HepG2 (cell line): Measurements from ENCODE around the gene PRSS3. TPM values are rescaled to one million over a fixed set of nuclear protein-coding genes. Genes with fewer than 3 reads are reported as not detected.

Experiments used
- FOXP4 ChIP-seq: sonication (generic); formaldehyde crosslinking; IDR thresholded peaks from 2 replicates; pipeline ENCODE4 v1.4.0; 2020; ENCODE audit warnings: missing genetic modification reagents
- HMGXB4 ChIP-seq, 2 experiments: sonication (generic) in 1 of 2; formaldehyde crosslinking in 1 of 2; IDR thresholded peaks; 2 replicates each; pipeline versions ENCODE4 v1.4.0 to v1.6.1; 2018 to 2020; ENCODE audit warnings: missing genetic modification reagents in 2 of 2, borderline replicate concordance in 1 of 2, low read depth in 1 of 2, mild to moderate bottlenecking in 1 of 2, missing biosample characterization in 1 of 2
- HOXA9 ChIP-seq: sonication (generic); formaldehyde crosslinking; IDR thresholded peaks from 2 replicates; pipeline ENCODE4 v1.8.1; 2022; ENCODE audit warnings: missing genetic modification reagents, mild to moderate bottlenecking, moderate library complexity, borderline replicate concordance
- IRF1 ChIP-seq: sonication (generic); formaldehyde crosslinking; IDR thresholded peaks from 2 replicates; pipeline ENCODE4 v1.4.0; 2020; ENCODE audit warnings: low read depth, mild to moderate bottlenecking, missing genetic modification reagents
- ISX ChIP-seq: sonication (generic); formaldehyde crosslinking; conservative IDR thresholded peaks from 2 replicates; pipeline ENCODE4 v1.5.0; 2020; ENCODE audit warnings: missing genetic modification reagents
- MTF1 ChIP-seq: sonication (generic); formaldehyde crosslinking; IDR thresholded peaks from 2 replicates; pipeline ENCODE4 v1.5.0; 2020; ENCODE audit warnings: missing genetic modification reagents
- NFATC3 ChIP-seq: sonication (generic); formaldehyde crosslinking; IDR thresholded peaks from 2 replicates; pipeline ENCODE4 v1.5.1; 2020; ENCODE audit warnings: mild to moderate bottlenecking, missing genetic modification reagents
- NR1H2 ChIP-seq: sonication (generic); formaldehyde crosslinking; IDR thresholded peaks from 2 replicates; pipeline ENCODE4 v1.8.1; 2022; ENCODE audit warnings: low read depth, missing genetic modification reagents, borderline replicate concordance
- PAX8 ChIP-seq: sonication (generic); formaldehyde crosslinking; IDR thresholded peaks from 2 replicates; pipeline ENCODE4 v1.8.0; 2022; ENCODE audit warnings: mild to moderate bottlenecking, missing genetic modification reagents, borderline replicate concordance
- SALL2 ChIP-seq: sonication (generic); formaldehyde crosslinking; IDR thresholded peaks from 2 replicates; pipeline ENCODE4 v1.8.1; 2023; ENCODE audit warnings: mild to moderate bottlenecking, missing genetic modification reagents, inconsistent platforms
- ZMAT3 ChIP-seq: sonication (generic); formaldehyde crosslinking; conservative IDR thresholded peaks from 2 replicates; pipeline ENCODE4 v1.7.0; 2021; ENCODE audit warnings: missing genetic modification reagents
- ZNF142 ChIP-seq: sonication (generic); formaldehyde crosslinking; IDR thresholded peaks from 2 replicates; pipeline ENCODE4 v1.4.0; 2020; ENCODE audit warnings: missing genetic modification reagents
- ZNF256 ChIP-seq: sonication (generic); formaldehyde crosslinking; conservative IDR thresholded peaks from 2 replicates; pipeline ENCODE4 v1.4.0; 2020; ENCODE audit warnings: missing genetic modification reagents
- ZNF781 ChIP-seq: sonication (generic); formaldehyde crosslinking; IDR thresholded peaks from 2 replicates; pipeline ENCODE4 v1.5.1; 2020; ENCODE audit warnings: borderline replicate concordance, mild to moderate bottlenecking, missing genetic modification reagents; ENCODE audit errors: not compliant biosample characterization
- ZNF891 ChIP-seq: sonication (generic); formaldehyde crosslinking; IDR thresholded peaks from 2 replicates; pipeline ENCODE4 v1.5.0; 2020; ENCODE audit warnings: mild to moderate bottlenecking, missing genetic modification reagents
- polyA plus RNA-seq, 8 experiments: library from polyadenylated mRNA; depleted of rRNA in 3 of 8; stranded (reverse) in 7 of 8; unstranded in 1 of 8; fragments of >200 nt; fragmentation: Illumina TruSeq in 4 of 8; extraction: Trizol in 4 of 8; gene quantifications; 2 replicates each; pipeline versions ENCODE4 v1.2.1 to v1.2.3, GENCODE V29; 2011 to 2016; ENCODE audit warnings: low read depth in 4 of 8, missing spikeins in 1 of 8, mixed read lengths in 1 of 8; ENCODE audit not compliant: insufficient read depth in 1 of 8
- total RNA-seq, 5 experiments: library from RNA; depleted of rRNA; stranded (reverse); fragments of >200 nt; fragmentation: Illumina TruSeq; extraction: Trizol; gene quantifications; 2 replicates each; pipeline ENCODE4 v1.2.3, GENCODE V29; 2016; ENCODE audit warnings: low read depth in 1 of 5

PRSS3 gene
- total and polyA plus RNA-seq, 2 of the 13 experiments (the other 11 are each of a cell fraction or from before 2014, with no cell fraction given): not detected

- TF ChIP-seq HOXA9 (CRISPR knock-in tag) (peak; percentile 69; the same call in 1 of the 2 replicates), ISX (0 out of 2 replicates have a peak, but pooled peaks have one; percentile 33), PAX8 (CRISPR knock-in tag) (no peak; the same call in 1 of the 2 replicates), ZNF781 (CRISPR knock-in tag) (peak; percentile 30), ZNF142 (CRISPR knock-in tag) (no peak; the same call in 1 of the 2 replicates), ZMAT3 (peak; percentile 76), NR1H2 (CRISPR knock-in tag) (no peak), FOXP4 (CRISPR knock-in tag) (no peak), HMGXB4 (CRISPR knock-in tag; IDR thresholded peaks at IDR 0.05; ENCODE audit: borderline replicate concordance in 1 of 2, low read depth in 1 of 2) (peak; percentile 67 to 68; a peak in 3 of 4 replicates), MTF1 (CRISPR knock-in tag) (no peak), ZNF891 (CRISPR knock-in tag) (0 out of 2 replicates have a peak, but pooled peaks have one; percentile 58), SALL2 (CRISPR knock-in tag) (0 out of 2 replicates have a peak, but pooled peaks have one; percentile 19), IRF1 (CRISPR knock-in tag) (no peak), ZNF256 (CRISPR knock-in tag) (0 out of 2 replicates have a peak, but pooled peaks have one; percentile 60), NFATC3 (peak; percentile 84; the same call in 1 of the 2 replicates)
These were observed 21.2 kb downstream of the PRSS3 start, which contains the start of gene UBE2R2 (continued) for GRCh38 chr9:33816327-33817252.
